ENCODE measurements around the gene MIB2. TPM values are rescaled to one million over a fixed set of nuclear protein-coding genes. Genes with fewer than 3 reads are reported as not detected.

MIB2 gene
- total RNA-seq, 1 donor = 23.1 TPM

- Histone ChIP-seq H3K27me3 (ENCODE audit: insufficient read depth, low read length) (no peaks in the 10 kb centered on the region), H3K4me1 (ENCODE audit: insufficient read depth, low read length) (peaks cover 41% of the 10 kb centered on the region), H3K4me3 (ENCODE audit: low read length) (no peak overlapping the region), H3K9me3 (ENCODE audit: low read depth, low read length) (no peaks in the 10 kb centered on the region)
These were observed 11.5 kb upstream of the MIB2 start for GRCh38 chr1:1603671-1604373.

GRCh38 chr1:1604374-1605033, 10.8 kb upstream of the MIB2 start:
- Histone ChIP-seq H3K4me1 (ENCODE audit: insufficient read depth, low read length) (peaks cover 34% of the 10 kb centered on the region), H3K4me3 (ENCODE audit: low read length) (no peak overlapping the region), H3K27me3 (ENCODE audit: insufficient read depth, low read length) (no peaks in the 10 kb centered on the region), H3K9me3 (ENCODE audit: low read depth, low read length) (no peaks in the 10 kb centered on the region)

- Histone ChIP-seq H3K9me3 (ENCODE audit: low read depth, low read length) (no peaks in the 10 kb centered on the region), H3K4me3 (ENCODE audit: low read length) (no peak overlapping the region), H3K4me1 (ENCODE audit: insufficient read depth, low read length) (peaks cover 34% of the 10 kb centered on the region), H3K27me3 (ENCODE audit: insufficient read depth, low read length) (no peaks in the 10 kb centered on the region)
These were observed 10.2 kb upstream of the MIB2 start for GRCh38 chr1:1605034-1605591.

GRCh38 chr1:1605724-1606123, 9.6 kb upstream of the MIB2 start:
- no peaks in the 10 kb centered on the region for H3K9me3 ChIP-seq (ENCODE audit: low read depth, low read length)
- H3K4me1 ChIP-seq (ENCODE audit: insufficient read depth, low read length) = peaks cover 29% of the 10 kb centered on the region
- H3K4me3 ChIP-seq (ENCODE audit: low read length) = no peak overlapping the region
- H3K27me3 ChIP-seq (ENCODE audit: insufficient read depth, low read length) = no peaks in the 10 kb centered on the region

GRCh38 chr1:1606232-1606631, 9.1 kb upstream of the MIB2 start:
- no peak overlapping the region for H3K4me3 ChIP-seq (ENCODE audit: low read length)
- H3K9me3 ChIP-seq (ENCODE audit: low read depth, low read length) = no peaks in the 10 kb centered on the region
- peaks cover 26% of the 10 kb centered on the region for H3K4me1 ChIP-seq (ENCODE audit: insufficient read depth, low read length)
- no peaks in the 10 kb centered on the region for H3K27me3 ChIP-seq (ENCODE audit: insufficient read depth, low read length)

GRCh38 chr1:1609822-1610485, 5.3 kb upstream of the MIB2 start:
- Histone ChIP-seq H3K4me3 (ENCODE audit: low read length) (no peak overlapping the region), H3K27me3 (ENCODE audit: insufficient read depth, low read length) (no peaks in the 10 kb centered on the region), H3K9me3 (ENCODE audit: low read depth, low read length) (no peaks in the 10 kb centered on the region), H3K4me1 (ENCODE audit: insufficient read depth, low read length) (peaks cover 31% of the 10 kb centered on the region)

GRCh38 chr1:1610796-1611195, 4.5 kb upstream of the MIB2 start:
- Histone ChIP-seq H3K27me3 (ENCODE audit: insufficient read depth, low read length) (no peaks in the 10 kb centered on the region), H3K4me3 (ENCODE audit: low read length) (no peak overlapping the region), H3K9me3 (ENCODE audit: low read depth, low read length) (no peaks in the 10 kb centered on the region), H3K4me1 (ENCODE audit: insufficient read depth, low read length) (peaks cover 31% of the 10 kb centered on the region)

- H3K4me3 ChIP-seq (ENCODE audit: low read length) = no peak overlapping the region
- no peaks in the 10 kb centered on the region for H3K27me3 ChIP-seq (ENCODE audit: insufficient read depth, low read length)
- no peaks in the 10 kb centered on the region for H3K9me3 ChIP-seq (ENCODE audit: low read depth, low read length)
- peaks cover 33% of the 10 kb centered on the region for H3K4me1 ChIP-seq (ENCODE audit: insufficient read depth, low read length)
These were observed 3.2 kb upstream of the MIB2 start for GRCh38 chr1:1612104-1612400.

GRCh38 chr1:1613509-1614082, 1.7 kb upstream of the MIB2 start:
- Histone ChIP-seq H3K9me3 (ENCODE audit: low read depth, low read length) (no peaks in the 10 kb centered on the region), H3K4me3 (ENCODE audit: low read length) (no peak overlapping the region), H3K27me3 (ENCODE audit: insufficient read depth, low read length) (no peaks in the 10 kb centered on the region), H3K4me1 (ENCODE audit: insufficient read depth, low read length) (peaks cover 27% of the 10 kb centered on the region)

- Histone ChIP-seq H3K4me1 (ENCODE audit: insufficient read depth, low read length) (peaks cover 27% of the 10 kb centered on the region), H3K27me3 (ENCODE audit: insufficient read depth, low read length) (no peaks in the 10 kb centered on the region), H3K4me3 (ENCODE audit: low read length) (peak overlapping the region; percentile 95), H3K9me3 (ENCODE audit: low read depth, low read length) (no peaks in the 10 kb centered on the region)
These were observed 921 bp upstream of the MIB2 start for GRCh38 chr1:1614204-1614953.

- Histone ChIP-seq H3K4me1 (ENCODE audit: insufficient read depth, low read length) (peaks cover 27% of the 10 kb centered on the region), H3K27me3 (ENCODE audit: insufficient read depth, low read length) (no peaks in the 10 kb centered on the region), H3K9me3 (ENCODE audit: low read depth, low read length) (no peaks in the 10 kb centered on the region), H3K4me3 (ENCODE audit: low read length) (peak overlapping the region; percentile 95)
These were observed 395 bp upstream of the MIB2 start for GRCh38 chr1:1614954-1615255.

- Histone ChIP-seq H3K4me3 (ENCODE audit: low read length) (peak overlapping the region; percentile 95), H3K9me3 (ENCODE audit: low read depth, low read length) (no peaks in the 10 kb centered on the region), H3K4me1 (ENCODE audit: insufficient read depth, low read length) (peaks cover 27% of the 10 kb centered on the region), H3K27me3 (ENCODE audit: insufficient read depth, low read length) (no peaks in the 10 kb centered on the region)
These were observed 918 bp downstream of the MIB2 start for GRCh38 chr1:1616045-1616790.

- Histone ChIP-seq H3K27me3 (ENCODE audit: insufficient read depth, low read length) (no peaks in the 10 kb centered on the region), H3K4me1 (ENCODE audit: insufficient read depth, low read length) (peaks cover 27% of the 10 kb centered on the region), H3K4me3 (ENCODE audit: low read length) (no peak overlapping the region), H3K9me3 (ENCODE audit: low read depth, low read length) (no peaks in the 10 kb centered on the region)
These were observed 1.5 kb downstream of the MIB2 start for GRCh38 chr1:1616838-1617237.

- Histone ChIP-seq H3K27me3 (ENCODE audit: insufficient read depth, low read length) (no peaks in the 10 kb centered on the region), H3K4me3 (ENCODE audit: low read length) (no peak overlapping the region), H3K4me1 (ENCODE audit: insufficient read depth, low read length) (peaks cover 27% of the 10 kb centered on the region), H3K9me3 (ENCODE audit: low read depth, low read length) (no peaks in the 10 kb centered on the region)
These were observed 2.2 kb downstream of the MIB2 start for GRCh38 chr1:1617516-1617915.
